Jurkat, Clone E6-1 (cell line): ENCODE results near the gene FMR1NB.

Source experiments
- DNase-seq: peaks from one replicate; pipeline ENCODE4 v3.0.0-alpha.2; 2011; ENCODE audit warnings: low read depth, low spot score
- H3K4me3 ChIP-seq: 2 replicates; pipeline ENCODE4 v1.5.1; 2011; ENCODE audit warnings: mild to moderate bottlenecking, low read length, control low read depth, moderate library complexity

Gene FMR1NB

GRCh38 chrX:148067285-148067684, 86.1 kb downstream of the FMR1NB start:
- H3K4me3 ChIP-seq = no peak overlapping the region
- no peak for DNase-seq

- no peak for DNase-seq
These were observed 88.8 kb downstream of the FMR1NB start for GRCh38 chrX:148069759-148070503.

GRCh38 chrX:148070504-148070877, 89.4 kb downstream of the FMR1NB start:
- DNase-seq = no peak
- no peak overlapping the region for H3K4me3 ChIP-seq

More at GRCh38 chrX:148069759-148070503, 88.8 kb downstream of the FMR1NB start:
- no peak overlapping the region for H3K4me3 ChIP-seq
